ENCODE measurements around the gene IL36RN.

- TF ChIP-seq EHMT2 (IDR thresholded peaks at IDR 0.05; ENCODE audit: low read depth) (no peak), CTCF (IDR thresholded peaks at IDR 0.05) (no peak), POLR2A (IDR thresholded peaks at IDR 0.05; ENCODE audit: low read length) (no peak), USF2 (IDR thresholded peaks at IDR 0.05) (no peak), SMC3 (IDR thresholded peaks at IDR 0.05) (no peak)
Observed at GRCh38 chr2:113036763-113037162, 22.2 kb upstream of the IL36RN start.

Data from A549 (cell line).